Measurements from ENCODE around the gene POLD2. TPM values are rescaled to one million over a fixed set of nuclear protein-coding genes. Genes with fewer than 3 reads are reported as not detected.

POLD2 gene
- total RNA-seq, 1 experiment from 2014 or later = 179 TPM

- Mint-ChIP-seq H3K27me3 (ENCODE audit: insufficient read depth, unreplicated experiment) (no peaks in the 10 kb centered on the region), H3K4me3 (ENCODE audit: unreplicated experiment) (no peak overlapping the region), H3K9me3 (ENCODE audit: unreplicated experiment) (no peaks in the 10 kb centered on the region), H3K4me1 (ENCODE audit: insufficient read depth, unreplicated experiment) (peaks cover 6% of the 10 kb centered on the region), H3K27ac (ENCODE audit: low read depth, unreplicated experiment) (no peak overlapping the region), H3K36me3 (ENCODE audit: insufficient read depth, unreplicated experiment) (peaks cover 7% of the 10 kb centered on the region)
- no TSS peak for BruUV-seq (replicated peaks)
- CTCF ChIA-PET = interaction anchor here (0.6 kb wide), 1 partner anchor 147 kb away, joined by 3 read pairs; no protein-coding TSS in a partner anchor
- no peak for DNase-seq (ENCODE audit: unreplicated experiment)
- intact Hi-C loops (cut with micrococcal nuclease) = no loop called here
- POLR2A ChIA-PET = interaction anchor here (1.7 kb wide), 1 partner anchor 27 kb away, joined by 5 read pairs; the partner anchor contains the start of gene POLD2
- no peak for TF ChIP-seq CTCF (IDR thresholded peaks at IDR 0.05; ENCODE audit: unreplicated experiment)
These were observed 26.9 kb downstream of the POLD2 start for GRCh38 chr7:44096326-44096881.

GRCh38 chr7:44095781-44096180, 27.6 kb downstream of the POLD2 start:
- POLR2A ChIA-PET = no interaction called here
- Mint-ChIP-seq H3K9me3 (ENCODE audit: unreplicated experiment) (no peaks in the 10 kb centered on the region), H3K36me3 (ENCODE audit: insufficient read depth, unreplicated experiment) (peaks cover 7% of the 10 kb centered on the region), H3K27ac (ENCODE audit: low read depth, unreplicated experiment) (no peak overlapping the region), H3K4me3 (ENCODE audit: unreplicated experiment) (no peak overlapping the region), H3K4me1 (ENCODE audit: insufficient read depth, unreplicated experiment) (peaks cover 6% of the 10 kb centered on the region), H3K27me3 (ENCODE audit: insufficient read depth, unreplicated experiment) (no peaks in the 10 kb centered on the region)
- no peak for DNase-seq (ENCODE audit: unreplicated experiment)
- no peak for TF ChIP-seq CTCF (IDR thresholded peaks at IDR 0.05; ENCODE audit: unreplicated experiment)
- BruUV-seq (replicated peaks) = no TSS peak
- CTCF ChIA-PET = no interaction called here
- intact Hi-C loops (cut with micrococcal nuclease) = no loop called here

- no peak overlapping the region for H3K27ac Mint-ChIP-seq (ENCODE audit: low read depth, unreplicated experiment)
- no peak for DNase-seq (ENCODE audit: unreplicated experiment)
- ChIA-PET POLR2A (interaction anchor here (0.6 kb wide), 1 partner anchor 42 kb away, joined by 4 read pairs; no protein-coding TSS in a partner anchor), CTCF (no interaction called here)
- intact Hi-C loops (cut with micrococcal nuclease) = no loop called here
- H3K27me3 Mint-ChIP-seq (ENCODE audit: insufficient read depth, unreplicated experiment) = no peaks in the 10 kb centered on the region
- peaks cover under 1% of the 10 kb centered on the region for H3K4me1 Mint-ChIP-seq (ENCODE audit: insufficient read depth, unreplicated experiment)
- TF ChIP-seq CTCF (IDR thresholded peaks at IDR 0.05; ENCODE audit: unreplicated experiment) = no peak
- peaks cover 7% of the 10 kb centered on the region for H3K36me3 Mint-ChIP-seq (ENCODE audit: insufficient read depth, unreplicated experiment)
- H3K4me3 Mint-ChIP-seq (ENCODE audit: unreplicated experiment) = no peak overlapping the region
- no TSS peak for BruUV-seq (replicated peaks)
- no peaks in the 10 kb centered on the region for H3K9me3 Mint-ChIP-seq (ENCODE audit: unreplicated experiment)
These were observed 28.3 kb downstream of the POLD2 start for GRCh38 chr7:44094883-44095592.

- intact Hi-C loops (cut with micrococcal nuclease) = no loop called here
- H3K9me3 Mint-ChIP-seq (ENCODE audit: unreplicated experiment) = no peaks in the 10 kb centered on the region
- no peak overlapping the region for H3K27ac Mint-ChIP-seq (ENCODE audit: low read depth, unreplicated experiment)
- ChIA-PET POLR2A (no interaction called here), CTCF (no interaction called here)
- H3K27me3 Mint-ChIP-seq (ENCODE audit: insufficient read depth, unreplicated experiment) = no peaks in the 10 kb centered on the region
- TF ChIP-seq CTCF (IDR thresholded peaks at IDR 0.05; ENCODE audit: unreplicated experiment) = no peak
- H3K36me3 Mint-ChIP-seq (ENCODE audit: insufficient read depth, unreplicated experiment) = peaks cover 7% of the 10 kb centered on the region
- no TSS peak for BruUV-seq (replicated peaks)
- no peak overlapping the region for H3K4me3 Mint-ChIP-seq (ENCODE audit: unreplicated experiment)
- H3K4me1 Mint-ChIP-seq (ENCODE audit: insufficient read depth, unreplicated experiment) = no peaks in the 10 kb centered on the region
- DNase-seq (ENCODE audit: unreplicated experiment) = no peak
These were observed 29.0 kb downstream of the POLD2 start for GRCh38 chr7:44094365-44094764.
